ENCODE measurements around the gene TOE1.
"Not testable (repeated sequence)": the region's sequence is repeated elsewhere in the genome, so short reads cannot be mapped to it uniquely, and the experiment has no call there.

The TOE1 gene

DNA sequence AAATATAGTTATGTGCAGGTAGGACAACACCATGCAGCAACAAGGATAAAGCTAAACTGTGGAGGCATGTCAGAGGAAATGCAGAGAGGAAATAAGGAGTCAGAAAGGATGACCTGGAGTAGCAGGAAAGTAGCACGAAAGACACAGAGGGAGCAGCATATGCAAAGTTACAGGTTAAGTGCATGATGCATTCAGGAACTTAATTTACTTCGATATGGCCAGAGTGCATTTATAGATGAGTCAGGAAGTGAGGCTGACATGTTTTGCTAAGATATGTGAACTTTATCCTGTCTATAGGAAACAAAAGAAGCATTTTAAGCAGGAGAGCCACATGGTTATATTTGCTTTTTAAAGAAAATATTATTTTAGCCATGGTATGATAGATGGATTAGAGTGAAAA is 15.7 kb downstream of the TOE1 start:
- Histone ChIP-seq H3K27me3 (ENCODE audit: insufficient read depth, low read depth, severe bottlenecking) (no peaks in the 10 kb centered on the region), H3K36me3 (no peaks in the 10 kb centered on the region), H3K27ac (no peak overlapping the region), H3K9me3 (ENCODE audit: severe bottlenecking) (no peaks in the 10 kb centered on the region), H3K4me3 (ENCODE audit: low read depth, low read length) (no peak overlapping the region)
- no peak for DNase-seq
- TF ChIP-seq, protein P1, sequence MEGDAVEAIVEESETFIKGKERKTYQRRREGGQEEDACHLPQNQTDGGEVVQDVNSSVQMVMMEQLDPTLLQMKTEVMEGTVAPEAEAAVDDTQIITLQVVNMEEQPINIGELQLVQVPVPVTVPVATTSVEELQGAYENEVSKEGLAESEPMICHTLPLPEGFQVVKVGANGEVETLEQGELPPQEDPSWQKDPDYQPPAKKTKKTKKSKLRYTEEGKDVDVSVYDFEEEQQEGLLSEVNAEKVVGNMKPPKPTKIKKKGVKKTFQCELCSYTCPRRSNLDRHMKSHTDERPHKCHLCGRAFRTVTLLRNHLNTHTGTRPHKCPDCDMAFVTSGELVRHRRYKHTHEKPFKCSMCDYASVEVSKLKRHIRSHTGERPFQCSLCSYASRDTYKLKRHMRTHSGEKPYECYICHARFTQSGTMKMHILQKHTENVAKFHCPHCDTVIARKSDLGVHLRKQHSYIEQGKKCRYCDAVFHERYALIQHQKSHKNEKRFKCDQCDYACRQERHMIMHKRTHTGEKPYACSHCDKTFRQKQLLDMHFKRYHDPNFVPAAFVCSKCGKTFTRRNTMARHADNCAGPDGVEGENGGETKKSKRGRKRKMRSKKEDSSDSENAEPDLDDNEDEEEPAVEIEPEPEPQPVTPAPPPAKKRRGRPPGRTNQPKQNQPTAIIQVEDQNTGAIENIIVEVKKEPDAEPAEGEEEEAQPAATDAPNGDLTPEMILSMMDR (IDR thresholded peaks at IDR 0.05; ENCODE audit: low read depth, low read length): no peak

DNA sequence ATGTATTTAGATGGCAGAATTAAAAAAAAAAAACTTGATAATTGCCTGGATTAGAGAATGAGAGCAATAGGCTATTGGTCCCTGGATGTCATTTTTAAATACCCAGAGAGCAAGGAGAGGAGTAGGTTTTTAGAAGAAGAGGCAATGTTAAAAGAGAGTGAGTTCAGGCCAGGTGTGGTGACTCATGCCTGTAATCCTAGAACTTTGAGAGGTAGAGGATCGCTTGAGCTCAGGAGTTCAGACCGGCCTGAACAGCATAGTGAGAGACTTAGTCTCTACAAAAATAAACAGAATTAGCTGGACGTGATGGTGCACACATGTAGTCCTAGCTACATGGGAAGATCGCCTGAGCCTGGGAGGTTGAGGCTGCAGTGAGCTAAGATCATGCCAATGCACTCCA is 16.2 kb downstream of the TOE1 start:
- Histone ChIP-seq H3K27ac (no peak overlapping the region), H3K36me3 (no peaks in the 10 kb centered on the region), H3K9me3 (ENCODE audit: severe bottlenecking) (no peaks in the 10 kb centered on the region), H3K4me3 (ENCODE audit: low read depth, low read length) (no peak overlapping the region), H3K27me3 (ENCODE audit: insufficient read depth, low read depth, severe bottlenecking) (no peaks in the 10 kb centered on the region)
- DNase-seq: no peak
- TF ChIP-seq, protein P1 (IDR thresholded peaks at IDR 0.05; ENCODE audit: low read depth, low read length): no peak

DNA sequence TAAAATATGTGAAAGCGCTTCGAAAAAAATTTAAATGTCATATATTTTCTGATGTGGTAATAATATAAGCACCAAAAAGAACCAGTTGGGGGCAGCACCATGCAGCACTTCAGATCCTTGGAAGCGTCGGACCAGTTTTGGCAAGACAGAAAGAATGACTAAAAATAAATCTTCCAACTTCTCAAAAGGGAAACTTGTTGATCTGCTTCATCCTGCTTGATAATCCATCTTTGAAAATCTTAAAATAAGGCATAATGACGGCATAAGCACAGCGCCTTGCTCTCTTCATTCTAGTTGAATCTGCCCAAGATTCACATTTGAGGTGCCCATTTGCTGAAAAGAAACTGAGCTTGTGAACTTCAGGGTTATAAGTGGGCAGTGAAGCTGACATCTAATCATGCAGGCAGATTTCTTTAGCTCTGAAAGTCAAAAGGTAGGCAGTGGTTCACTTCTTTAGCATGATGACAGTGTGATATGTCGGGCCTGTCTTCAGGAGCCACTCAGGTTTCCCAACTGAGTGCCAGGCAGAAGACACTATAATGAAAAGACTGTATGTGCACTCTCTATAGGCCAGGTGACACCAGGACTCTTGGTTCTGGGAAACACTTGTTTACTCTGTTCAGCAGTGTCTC is 20.0 kb downstream of the TOE1 start:
- H3K27ac ChIP-seq: no peak overlapping the region
- TF ChIP-seq, protein P1 (IDR thresholded peaks at IDR 0.05; ENCODE audit: low read depth, low read length): peak; percentile 27; the same call in 1 of the 2 replicates
- no peaks in the 10 kb centered on the region for H3K36me3 ChIP-seq
- DNase-seq: peak; percentile 44
- H3K27me3 ChIP-seq (ENCODE audit: insufficient read depth, low read depth, severe bottlenecking): no peaks in the 10 kb centered on the region
- H3K9me3 ChIP-seq (ENCODE audit: severe bottlenecking): no peaks in the 10 kb centered on the region
- no peak overlapping the region for H3K4me3 ChIP-seq (ENCODE audit: low read depth, low read length)

DNA sequence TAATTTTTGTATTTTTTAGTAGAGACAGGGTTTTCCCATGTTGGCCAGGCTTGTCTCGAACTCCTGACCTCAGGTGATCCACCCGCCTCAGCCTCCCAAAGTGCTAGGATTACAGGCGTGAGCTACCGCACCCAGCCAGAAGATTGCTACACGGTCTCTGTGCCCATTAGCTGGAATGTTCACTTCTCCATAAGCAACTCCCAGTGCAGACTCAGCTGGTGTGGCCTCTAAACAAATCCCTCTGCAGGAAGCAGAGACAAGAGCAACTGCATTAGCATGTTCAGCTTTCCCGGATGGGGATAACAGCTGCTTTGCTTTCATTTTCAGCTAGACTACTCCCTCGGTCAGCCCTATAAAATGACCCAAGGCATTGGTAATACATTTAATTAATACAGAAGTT is 21.0 kb downstream of the TOE1 start:
- H3K4me3 ChIP-seq (ENCODE audit: low read depth, low read length); H3K36me3 ChIP-seq; H3K9me3 ChIP-seq (ENCODE audit: severe bottlenecking); H3K27me3 ChIP-seq (ENCODE audit: insufficient read depth, low read depth, severe bottlenecking); H3K27ac ChIP-seq: not testable (repeated sequence)
- peak; percentile 43 for DNase-seq

DNA sequence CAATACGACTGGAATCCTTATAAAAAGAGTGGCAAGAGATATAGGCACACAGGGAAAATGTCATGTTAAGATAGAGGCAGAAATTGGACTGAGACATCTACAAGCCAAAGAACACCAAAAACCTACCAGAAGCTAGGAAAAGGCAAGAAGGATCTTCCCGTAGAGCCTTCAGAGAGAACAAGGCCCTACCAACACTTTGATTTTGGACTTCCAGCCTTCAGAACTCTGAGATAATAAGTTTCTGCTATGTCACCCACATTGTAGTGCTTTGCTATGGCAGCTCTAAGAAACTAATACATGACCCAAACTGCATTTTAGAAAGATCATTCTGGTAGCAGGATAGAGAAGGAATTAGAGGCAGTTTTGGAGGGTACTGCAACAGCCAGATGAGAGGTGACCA is 24.3 kb downstream of the TOE1 start:
- TF ChIP-seq, protein P1 (IDR thresholded peaks at IDR 0.05; ENCODE audit: low read depth, low read length): no peak
- Histone ChIP-seq H3K4me3 (ENCODE audit: low read depth, low read length) (no peak overlapping the region), H3K36me3 (no peaks in the 10 kb centered on the region), H3K9me3 (ENCODE audit: severe bottlenecking) (peaks cover 2% of the 10 kb centered on the region), H3K27ac (no peak overlapping the region), H3K27me3 (ENCODE audit: insufficient read depth, low read depth, severe bottlenecking) (no peaks in the 10 kb centered on the region)
- no peak for DNase-seq

DNA sequence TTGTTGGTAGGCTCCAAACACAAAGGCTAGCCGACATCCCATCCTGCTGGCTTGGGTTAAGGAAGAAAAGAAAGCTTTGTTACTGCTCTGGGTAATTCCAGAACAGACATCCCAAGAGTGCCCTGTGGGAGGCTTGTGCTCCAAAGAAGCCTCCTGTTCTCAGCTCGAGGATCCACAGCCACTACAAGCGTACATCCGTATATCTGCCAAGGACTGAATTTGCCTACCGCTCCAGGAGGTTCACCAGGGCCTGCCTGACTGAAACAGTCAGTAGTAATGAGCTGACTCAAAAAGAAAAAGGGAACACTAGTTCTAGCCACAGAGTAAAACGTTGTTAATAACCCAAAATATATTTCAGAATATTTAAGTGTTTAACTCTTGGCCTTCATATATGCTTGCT is 25.1 kb downstream of the TOE1 start:
- Histone ChIP-seq H3K4me3 (ENCODE audit: low read depth, low read length) (no peak overlapping the region), H3K36me3 (no peaks in the 10 kb centered on the region), H3K27ac (no peak overlapping the region), H3K9me3 (ENCODE audit: severe bottlenecking) (peaks cover 2% of the 10 kb centered on the region), H3K27me3 (ENCODE audit: insufficient read depth, low read depth, severe bottlenecking) (no peaks in the 10 kb centered on the region)
- TF ChIP-seq, protein P1 (IDR thresholded peaks at IDR 0.05; ENCODE audit: low read depth, low read length): no peak
- no peak for DNase-seq

Data from WERI-Rb-1 (cell line).